CD4-positive, alpha-beta T cell treated with Interleukin-4 for 1 hour (primary cell): ENCODE data around the gene C17orf58.

ENCODE experiments used
- DNase-seq, 2 donors: peaks; one replicate each; pipeline ENCODE4 v3.0.0-alpha.2; 2020 to 2022

The C17orf58 gene

GRCh38 chr17:67950945-67951344 is 45.3 kb downstream of the C17orf58 start:
- DNase-seq = no peak

- no peak for DNase-seq
Observed at GRCh38 chr17:67947325-67947813, 48.9 kb downstream of the C17orf58 start.

- no peak for DNase-seq
Observed at GRCh38 chr17:67946513-67946912, 49.8 kb downstream of the C17orf58 start.

- DNase-seq = no peak
Observed at GRCh38 chr17:67944035-67944434, 52.2 kb downstream of the C17orf58 start.

GRCh38 chr17:67942810-67943209 is 53.5 kb downstream of the C17orf58 start:
- DNase-seq = no peak
